ENCODE results near the gene TTC34. TPM values are rescaled to one million over a fixed set of nuclear protein-coding genes. Genes with fewer than 3 reads are reported as not detected.

TTC34 gene
- total RNA-seq, 6 experiments from 2014 or later, result 0.06 to 0.23 (median 0.18) TPM; not detected in 1

DNA sequence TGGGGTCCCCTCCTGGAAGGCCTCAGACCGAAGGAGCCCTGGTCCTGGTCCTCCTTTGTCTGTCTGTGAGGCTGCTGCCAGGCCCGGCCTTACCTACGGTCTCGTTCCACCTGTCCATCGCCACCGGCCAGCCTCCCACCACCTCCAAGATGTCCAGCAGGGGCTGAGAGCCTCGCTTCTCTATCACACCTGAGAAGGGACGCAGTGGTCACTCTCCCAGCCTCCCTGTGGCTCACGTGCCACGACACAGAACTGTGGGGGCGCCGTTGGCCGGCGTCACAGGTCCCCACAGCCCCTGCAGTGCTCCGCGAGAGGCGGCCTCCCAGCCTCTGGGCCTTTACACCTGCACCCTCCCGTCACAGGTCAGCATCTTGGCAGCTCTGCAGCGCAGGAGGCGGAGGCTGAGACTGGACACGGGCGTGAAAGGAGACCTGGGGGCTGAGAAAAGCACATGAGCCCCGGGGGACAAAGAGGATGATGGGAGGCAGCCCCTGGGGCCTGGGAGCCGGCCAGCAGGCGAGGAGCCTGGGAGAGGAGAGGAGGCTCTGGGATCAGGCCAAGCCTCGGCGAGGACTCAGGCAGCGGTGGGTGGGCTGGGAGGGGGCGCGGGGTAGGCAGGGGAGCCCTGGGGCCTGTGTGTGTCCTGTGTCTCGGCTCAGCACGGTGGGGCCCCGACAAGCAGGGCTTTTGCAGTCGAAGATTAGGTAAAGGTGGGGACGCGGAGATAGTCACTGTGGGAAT is 194.4 kb downstream of the TTC34 start:
- intact Hi-C loops (cut with DNase I), result loop anchor here in 1 of 2 donors (10.0 kb wide), 1 partner anchor 172 kb away; no protein-coding TSS in a partner anchor
- Histone ChIP-seq H3K4me3 (no peak overlapping the region), H3K36me3 (no peaks in the 10 kb centered on the region), H3K27ac (no peak overlapping the region), H3K4me1 (no peaks in the 10 kb centered on the region), H3K9me3 (no peaks in the 10 kb centered on the region), H3K27me3 (no peaks in the 10 kb centered on the region)
- 67% methylated on average over 3 of the region's 36 CpGs for WGBS (ENCODE audit: insufficient coverage, low coverage, low lambda C conversion rate, missing lambda C conversion rate)
- ATAC-seq (no peak), DNase-seq (peak in 1 of 3 donors; percentile 37)
- TF ChIP-seq, protein P1, sequence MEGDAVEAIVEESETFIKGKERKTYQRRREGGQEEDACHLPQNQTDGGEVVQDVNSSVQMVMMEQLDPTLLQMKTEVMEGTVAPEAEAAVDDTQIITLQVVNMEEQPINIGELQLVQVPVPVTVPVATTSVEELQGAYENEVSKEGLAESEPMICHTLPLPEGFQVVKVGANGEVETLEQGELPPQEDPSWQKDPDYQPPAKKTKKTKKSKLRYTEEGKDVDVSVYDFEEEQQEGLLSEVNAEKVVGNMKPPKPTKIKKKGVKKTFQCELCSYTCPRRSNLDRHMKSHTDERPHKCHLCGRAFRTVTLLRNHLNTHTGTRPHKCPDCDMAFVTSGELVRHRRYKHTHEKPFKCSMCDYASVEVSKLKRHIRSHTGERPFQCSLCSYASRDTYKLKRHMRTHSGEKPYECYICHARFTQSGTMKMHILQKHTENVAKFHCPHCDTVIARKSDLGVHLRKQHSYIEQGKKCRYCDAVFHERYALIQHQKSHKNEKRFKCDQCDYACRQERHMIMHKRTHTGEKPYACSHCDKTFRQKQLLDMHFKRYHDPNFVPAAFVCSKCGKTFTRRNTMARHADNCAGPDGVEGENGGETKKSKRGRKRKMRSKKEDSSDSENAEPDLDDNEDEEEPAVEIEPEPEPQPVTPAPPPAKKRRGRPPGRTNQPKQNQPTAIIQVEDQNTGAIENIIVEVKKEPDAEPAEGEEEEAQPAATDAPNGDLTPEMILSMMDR (IDR thresholded peaks at IDR 0.05), result no peak
- no peak for TF ChIP-seq POLR2A (IDR thresholded peaks at IDR 0.05)

DNA sequence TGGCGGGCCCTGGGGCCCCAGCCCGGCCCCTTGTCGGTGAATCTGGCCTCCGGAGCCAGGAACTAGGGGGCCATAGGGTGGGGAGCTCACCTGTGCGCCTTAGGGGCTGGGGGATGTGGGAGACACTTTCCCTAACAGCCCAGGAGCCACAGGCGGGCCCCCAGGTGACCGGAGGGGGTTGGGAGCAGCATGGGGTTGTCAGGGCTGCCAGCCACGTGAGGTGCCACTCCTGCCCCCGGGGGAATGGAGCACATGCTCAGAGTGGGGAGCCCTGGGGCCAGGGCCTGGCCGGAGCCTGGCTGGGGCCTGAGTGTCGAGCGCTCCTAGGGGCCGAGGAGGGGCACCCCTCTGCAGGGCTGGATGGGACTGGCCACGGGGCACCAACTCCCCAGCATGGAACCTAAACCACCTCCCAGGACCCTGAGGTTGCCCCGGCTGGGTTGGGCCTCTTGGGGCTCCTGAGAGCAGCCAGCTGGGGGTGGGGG is 195.1 kb downstream of the TTC34 start:
- Histone ChIP-seq H3K9me3 (no peaks in the 10 kb centered on the region), H3K27ac (no peak overlapping the region), H3K36me3 (no peaks in the 10 kb centered on the region), H3K27me3 (no peaks in the 10 kb centered on the region), H3K4me1 (no peaks in the 10 kb centered on the region), H3K4me3 (no peak overlapping the region)
- TF ChIP-seq, protein P1 (IDR thresholded peaks at IDR 0.05), result no peak
- no peak for TF ChIP-seq POLR2A (IDR thresholded peaks at IDR 0.05)
- ATAC-seq (no peak), DNase-seq (no peak)
- no CpG with 5 or more reads among the region's 15 CpGs for WGBS (ENCODE audit: insufficient coverage, low coverage, low lambda C conversion rate, missing lambda C conversion rate)
- intact Hi-C loops (cut with DNase I), result loop anchor here in 1 of 2 donors (10.0 kb wide), 1 partner anchor 172 kb away; no protein-coding TSS in a partner anchor

DNA sequence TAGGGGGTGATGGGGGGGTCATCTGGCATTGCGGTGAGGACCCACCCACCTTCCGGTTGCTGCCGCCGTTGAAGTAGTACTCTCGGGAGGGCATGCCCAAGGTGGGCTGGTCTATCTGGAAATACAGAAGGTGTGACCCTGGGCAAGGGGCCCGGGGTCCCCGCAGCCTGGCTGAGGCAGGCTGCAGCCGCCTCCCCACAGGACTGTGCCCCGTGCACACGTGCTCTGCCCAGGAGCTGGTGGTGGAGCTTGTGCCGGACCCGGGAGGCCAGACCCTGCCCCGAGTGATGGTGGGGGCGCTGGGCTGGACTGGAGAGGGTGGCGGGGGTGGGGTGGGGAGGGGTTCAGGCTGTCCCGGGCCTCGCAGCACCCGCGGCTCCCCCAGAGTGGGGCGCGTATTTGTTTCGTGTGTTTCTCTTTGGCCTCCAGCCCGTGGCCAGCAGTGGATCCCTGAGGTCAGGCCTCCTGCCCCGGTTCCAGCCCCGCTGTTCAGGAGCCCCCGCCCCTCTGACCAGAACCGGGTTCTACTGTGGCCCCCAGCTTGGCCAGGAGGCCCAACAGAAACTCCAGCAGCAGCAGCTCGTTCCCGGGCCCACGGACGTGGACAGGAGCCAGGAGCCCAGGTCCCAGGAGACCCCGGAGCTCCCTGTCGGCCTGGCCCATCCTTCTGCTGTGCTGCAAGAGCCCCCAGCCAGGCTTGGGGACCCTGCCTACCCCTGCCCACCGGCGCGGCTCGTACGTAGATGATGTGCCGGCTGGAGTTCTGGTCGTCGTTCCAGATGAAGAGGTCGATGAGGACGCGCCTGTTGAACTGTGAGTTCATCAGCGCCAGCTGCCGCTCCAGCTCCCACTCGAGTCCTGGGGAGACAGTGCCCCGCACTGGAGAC is 195.7 kb downstream of the TTC34 start:
- intact Hi-C loops (cut with DNase I), result loop anchor here in 1 of 2 donors (10.0 kb wide), 1 partner anchor 171 kb away; no protein-coding TSS in a partner anchor
- H3K4me1 ChIP-seq, result no peaks in the 10 kb centered on the region
- TF ChIP-seq, protein P1 (IDR thresholded peaks at IDR 0.05), result no peak
- TF ChIP-seq POLR2A (IDR thresholded peaks at IDR 0.05), result no peak
- no peaks in the 10 kb centered on the region for H3K27me3 ChIP-seq
- WGBS (ENCODE audit: insufficient coverage, low coverage, low lambda C conversion rate, missing lambda C conversion rate), result 75% methylated on average over 4 of the region's 48 CpGs
- no peaks in the 10 kb centered on the region for H3K9me3 ChIP-seq
- DNase-seq (peak in 1 of 3 donors; percentile 48), ATAC-seq (no peak)
- H3K36me3 ChIP-seq, result no peaks in the 10 kb centered on the region
- H3K27ac ChIP-seq, result no peak overlapping the region
- H3K4me3 ChIP-seq, result no peak overlapping the region

DNA sequence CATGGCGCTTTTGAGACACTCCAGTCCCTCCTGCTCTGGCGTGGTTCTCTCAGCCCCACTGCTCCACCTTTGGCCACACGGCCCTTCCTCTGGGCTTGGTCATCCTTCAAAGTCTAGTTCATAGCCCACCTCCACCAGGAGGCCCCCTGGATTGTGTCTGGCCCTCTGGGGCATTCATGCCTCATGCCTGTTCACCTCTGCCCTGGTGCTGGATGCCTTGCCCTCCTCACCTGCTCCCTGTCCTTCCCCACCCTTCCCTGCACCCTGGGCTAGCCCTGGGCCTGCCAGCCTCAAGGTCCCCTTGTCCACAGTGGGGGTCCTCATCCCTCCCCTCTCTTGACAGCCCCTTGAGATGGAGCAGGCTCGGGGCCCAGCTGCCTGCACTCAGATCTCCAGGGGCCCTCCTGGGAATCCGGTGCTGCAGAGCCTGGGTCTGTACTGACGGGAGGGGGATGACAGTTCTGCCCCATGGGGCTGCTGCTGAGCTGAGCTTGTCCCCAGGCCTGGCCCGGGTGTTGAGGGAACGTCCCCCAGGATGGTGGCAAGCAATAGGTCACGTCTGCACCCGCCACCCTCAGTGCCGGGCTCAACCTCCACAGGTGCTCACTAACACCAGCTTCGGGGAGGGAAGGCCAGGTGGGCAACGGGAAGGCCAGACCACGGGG is 196.5 kb downstream of the TTC34 start:
- no CpG with 5 or more reads among the region's 14 CpGs for WGBS (ENCODE audit: insufficient coverage, low coverage, low lambda C conversion rate, missing lambda C conversion rate)
- Histone ChIP-seq H3K36me3 (no peaks in the 10 kb centered on the region), H3K4me1 (no peaks in the 10 kb centered on the region), H3K4me3 (no peak overlapping the region), H3K27me3 (no peaks in the 10 kb centered on the region), H3K27ac (no peak overlapping the region), H3K9me3 (no peaks in the 10 kb centered on the region)
- ATAC-seq, result no peak
- intact Hi-C loops (cut with DNase I), result loop anchor here in 1 of 2 donors (10.0 kb wide), 1 partner anchor 170 kb away; no protein-coding TSS in a partner anchor
- no peak for TF ChIP-seq POLR2A (IDR thresholded peaks at IDR 0.05)
- TF ChIP-seq, protein P1 (IDR thresholded peaks at IDR 0.05), result no peak
- DNase-seq, result peak in 2 of 3 donors; percentile 33 to 42
